ENCODE data around the gene PURB.
"Not testable (repeated sequence)": the region's sequence is repeated elsewhere in the genome, so short reads cannot be mapped to it uniquely, and the experiment has no call there.

The PURB gene

GRCh38 chr7:44891791-44892190 lies 6.5 kb upstream of the PURB start:
- no peak for DNase-seq (ENCODE audit: low read depth)

- DNase-seq (ENCODE audit: low read depth): no peak
These were observed 6.0 kb upstream of the PURB start for GRCh38 chr7:44891372-44891771.

GRCh38 chr7:44889086-44889781 lies 3.9 kb upstream of the PURB start:
- DNase-seq (ENCODE audit: low read depth): no peak

- no peak for DNase-seq (ENCODE audit: low read depth)
These were observed 2.0 kb upstream of the PURB start for GRCh38 chr7:44887293-44887692.

GRCh38 chr7:44884621-44885393 lies 523 bp downstream of the PURB start:
- DNase-seq (ENCODE audit: low read depth): peak; percentile 75

- DNase-seq (ENCODE audit: low read depth): no peak
These were observed 1.2 kb downstream of the PURB start for GRCh38 chr7:44883961-44884620.

GRCh38 chr7:44882899-44883298 lies 2.4 kb downstream of the PURB start:
- no peak for DNase-seq (ENCODE audit: low read depth)

- DNase-seq (ENCODE audit: low read depth): peak; percentile 25
These were observed 3.7 kb downstream of the PURB start for GRCh38 chr7:44881610-44882009.

GRCh38 chr7:44881066-44881600 lies 4.2 kb downstream of the PURB start:
- no peak for DNase-seq (ENCODE audit: low read depth)

- DNase-seq (ENCODE audit: low read depth): no peak
These were observed 4.9 kb downstream of the PURB start for GRCh38 chr7:44880317-44881018.

- DNase-seq (ENCODE audit: low read depth): no peak
These were observed 8.9 kb downstream of the PURB start for GRCh38 chr7:44876393-44876792.

- DNase-seq (ENCODE audit: low read depth): no peak
These were observed 10.1 kb downstream of the PURB start for GRCh38 chr7:44875241-44875640.

- DNase-seq (ENCODE audit: low read depth): no peak
These were observed 12.5 kb downstream of the PURB start for GRCh38 chr7:44872787-44873186.

- DNase-seq (ENCODE audit: low read depth): not testable (repeated sequence)
These were observed 13.4 kb downstream of the PURB start for GRCh38 chr7:44871918-44872317.

GRCh38 chr7:44870780-44871179 lies 14.6 kb downstream of the PURB start:
- DNase-seq (ENCODE audit: low read depth): not testable (repeated sequence)

- DNase-seq (ENCODE audit: low read depth): not testable (repeated sequence)
These were observed 15.0 kb downstream of the PURB start for GRCh38 chr7:44870336-44870735.

- DNase-seq (ENCODE audit: low read depth): peak; percentile 75
These were observed 18.0 kb downstream of the PURB start for GRCh38 chr7:44867073-44867995.

- DNase-seq (ENCODE audit: low read depth): not testable (repeated sequence)
These were observed 23.4 kb downstream of the PURB start for GRCh38 chr7:44861949-44862348.

GRCh38 chr7:44858161-44858560 lies 27.2 kb downstream of the PURB start:
- no peak for DNase-seq (ENCODE audit: low read depth)

GRCh38 chr7:44854644-44855364 lies 30.5 kb downstream of the PURB start:
- DNase-seq (ENCODE audit: low read depth): no peak

Measured in fibroblast of gingiva (primary cell).